ENCODE data around the gene SFTPD. TPM values are rescaled to one million over a fixed set of nuclear protein-coding genes. Genes with fewer than 3 reads are reported as not detected.
"Not testable (repeated sequence)": the region's sequence is repeated elsewhere in the genome, so short reads cannot be mapped to it uniquely, and the experiment has no call there.

Gene SFTPD
- total RNA-seq (ENCODE audit: insufficient read depth, low replicate concordance), result not detected

DNA sequence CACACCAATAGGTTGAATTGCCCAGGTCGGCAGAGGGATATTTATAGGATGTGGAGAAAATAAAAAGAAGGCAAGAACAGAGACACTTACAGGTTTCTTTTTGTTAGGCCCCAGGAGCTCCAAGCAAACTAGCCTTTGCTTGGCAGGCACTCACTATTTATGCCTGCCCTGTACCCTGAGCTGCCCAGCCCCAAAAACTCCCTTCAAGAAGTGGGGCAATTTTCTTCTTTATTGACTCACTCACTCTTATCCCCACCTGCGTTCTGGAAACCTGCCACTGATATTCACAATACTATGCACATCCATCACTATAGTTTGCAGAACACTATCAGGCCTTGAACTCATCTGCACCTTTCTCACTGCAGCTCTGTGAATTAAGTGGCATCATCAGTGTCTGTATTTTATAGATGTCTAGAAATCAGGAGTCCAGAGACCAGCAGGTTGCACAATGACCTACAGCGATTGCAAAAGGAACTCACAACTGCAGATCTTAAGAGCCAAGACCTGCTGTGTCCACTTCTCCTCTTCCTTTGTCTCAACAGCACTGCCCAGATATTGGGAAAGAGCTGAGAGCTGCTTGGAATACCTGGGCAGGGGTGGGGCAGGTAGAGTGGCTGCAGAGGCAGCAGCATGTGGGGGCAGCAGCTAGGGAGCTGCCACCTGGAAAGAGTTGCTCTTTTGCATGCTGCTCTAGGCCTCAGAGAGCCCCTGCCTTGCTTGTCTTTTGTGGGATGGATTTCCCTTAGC, at the start of gene SFTPD:
Gene SFTPD, minus strand, starts transcription at position 130 of the 747 bp plus-strand sequence. CDS start 2,446 bp downstream, outside the sequence.
- DNase-seq (ENCODE audit: low spot score), result no peak

DNA sequence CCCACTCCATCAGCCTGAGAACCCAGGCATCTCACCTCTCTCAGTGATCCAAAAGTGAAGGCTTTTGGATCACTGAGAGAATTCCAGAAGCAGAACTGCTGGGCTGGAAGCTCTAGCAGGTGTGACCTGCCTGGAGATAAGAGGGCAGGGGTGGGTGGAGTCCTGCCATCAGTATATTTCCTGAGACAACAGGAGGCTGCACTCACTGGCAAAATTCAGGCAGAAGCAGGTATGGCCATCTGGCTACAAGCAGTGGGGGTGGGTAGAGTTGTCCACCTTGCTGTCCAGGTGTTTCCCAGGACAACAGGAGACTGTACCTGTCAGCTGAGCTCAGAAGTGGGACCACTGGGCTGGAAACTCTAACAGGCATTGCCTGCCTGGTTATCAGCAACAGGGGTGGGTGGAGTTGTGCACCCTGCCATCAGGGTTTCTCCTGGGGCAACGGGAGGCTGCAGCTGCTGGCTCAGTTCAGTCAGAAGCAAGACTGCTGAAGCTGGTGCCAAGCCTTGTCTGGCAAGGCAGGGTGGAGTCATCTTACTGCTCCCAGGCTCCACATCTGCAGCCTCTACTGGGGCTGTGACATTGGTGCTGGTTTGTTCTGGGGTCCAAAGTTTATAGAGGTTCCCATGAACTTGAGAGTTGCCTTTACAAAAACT, 47.2 kb upstream of the SFTPD start:
- no peak for DNase-seq (ENCODE audit: low spot score)

DNA sequence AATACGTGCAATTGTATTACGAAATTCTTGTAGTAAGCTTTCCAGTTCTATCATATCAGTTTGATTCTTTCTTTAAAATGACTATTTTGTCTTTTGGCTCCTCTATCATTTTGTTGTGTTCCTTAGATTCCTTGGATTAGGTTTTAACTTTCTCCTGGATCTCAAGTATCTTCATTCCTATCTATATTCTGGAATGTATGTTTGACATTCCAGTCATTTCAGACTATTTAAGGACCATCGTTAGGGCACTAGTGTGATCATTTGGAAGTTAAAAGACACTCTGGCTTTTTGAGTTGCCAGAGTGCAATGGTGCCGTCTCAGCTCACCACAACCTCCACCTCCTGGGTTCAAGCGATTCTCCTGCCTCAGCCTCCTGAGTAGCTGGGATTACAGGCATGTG, 45.7 kb upstream of the SFTPD start:
- DNase-seq (ENCODE audit: low spot score), result no peak

DNA sequence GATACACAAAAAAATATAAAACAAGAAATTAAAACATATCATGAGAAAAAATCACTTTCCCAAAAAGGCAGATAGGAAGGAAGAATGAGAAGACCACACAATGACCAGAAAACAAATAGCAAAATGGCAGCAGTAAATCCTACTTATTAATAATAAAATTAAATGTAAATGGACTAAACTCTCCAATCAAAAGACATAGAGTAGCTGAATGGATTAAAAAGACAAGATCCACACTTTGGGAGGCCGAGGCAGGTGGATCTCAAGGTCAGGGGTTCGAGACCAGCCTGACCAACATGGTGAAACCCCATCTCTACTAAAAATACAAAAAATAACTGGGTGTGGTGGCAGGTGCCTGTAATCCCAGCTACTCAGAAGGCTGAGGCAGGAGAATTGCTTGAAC, 39.3 kb upstream of the SFTPD start:
- not testable (repeated sequence) for DNase-seq (ENCODE audit: low spot score)

DNA sequence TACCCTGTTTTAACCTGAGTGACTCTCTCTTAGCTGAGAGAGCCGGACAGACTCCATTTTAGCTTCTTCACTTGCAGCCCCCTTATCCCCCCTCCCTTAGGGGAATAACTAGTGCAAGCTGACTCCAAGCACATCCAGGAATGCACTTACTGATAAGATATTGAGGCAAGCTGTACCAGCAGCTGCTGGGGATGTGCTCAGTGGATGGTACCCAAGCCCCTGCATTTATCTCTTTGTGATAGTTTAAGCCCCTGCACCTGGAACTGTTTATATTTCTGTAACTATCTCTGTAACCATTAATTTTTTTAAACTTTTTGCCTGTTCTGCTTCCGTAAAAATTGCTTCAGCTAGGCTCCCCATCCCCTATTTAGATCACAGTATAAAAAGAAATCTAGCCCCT, 37.8 kb upstream of the SFTPD start:
- peak; percentile 63 for DNase-seq (ENCODE audit: low spot score)

DNA sequence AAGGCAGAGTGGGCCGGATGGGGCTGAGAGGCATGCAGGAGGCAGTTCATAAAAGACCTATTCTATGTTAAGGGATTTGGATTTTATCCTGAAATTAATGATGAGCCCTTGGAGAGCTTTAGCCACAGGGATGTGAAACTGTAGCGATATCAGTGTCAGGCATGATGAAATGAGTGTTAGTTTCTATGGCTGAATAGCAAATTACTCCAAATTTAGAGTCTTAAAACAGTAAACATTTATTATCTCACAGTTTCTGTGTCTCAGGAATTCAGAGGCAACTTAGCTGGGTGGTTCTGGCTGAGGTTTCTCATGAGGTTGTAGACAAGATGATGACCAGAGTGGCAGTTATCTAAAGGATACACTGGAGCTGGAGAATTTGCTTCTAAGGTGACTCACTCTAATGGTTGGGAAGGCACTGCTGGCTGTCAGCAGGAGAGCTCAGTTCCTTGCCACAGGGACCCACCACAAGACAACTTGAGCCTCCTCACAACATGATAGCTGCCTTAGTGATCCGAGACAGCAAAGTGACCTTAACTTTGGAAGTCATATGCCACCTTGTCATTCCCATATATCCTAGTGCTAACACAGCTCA, 36.7 kb upstream of the SFTPD start:
- DNase-seq (ENCODE audit: low spot score), result peak; percentile 29

DNA sequence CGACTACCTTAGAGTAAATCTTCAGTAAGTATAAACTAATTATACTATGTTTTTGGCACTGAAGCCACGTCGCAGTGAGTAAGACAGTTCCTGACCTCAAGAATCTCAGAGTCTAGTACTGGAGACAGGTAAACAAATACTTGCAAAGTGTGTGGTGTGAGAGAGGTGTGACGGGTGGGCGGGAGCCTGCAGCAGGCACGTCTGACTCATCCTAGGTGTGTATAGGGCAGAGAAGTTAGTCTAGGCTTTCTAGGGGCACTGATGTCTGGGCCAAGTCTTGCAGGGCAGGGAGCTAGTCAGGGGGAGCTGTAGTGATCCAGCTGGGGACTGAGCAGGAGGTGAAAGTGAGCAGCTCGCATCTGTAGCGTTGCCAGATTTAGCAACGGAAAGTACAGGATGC, 35.9 kb upstream of the SFTPD start:
- no peak for DNase-seq (ENCODE audit: low spot score)

DNA sequence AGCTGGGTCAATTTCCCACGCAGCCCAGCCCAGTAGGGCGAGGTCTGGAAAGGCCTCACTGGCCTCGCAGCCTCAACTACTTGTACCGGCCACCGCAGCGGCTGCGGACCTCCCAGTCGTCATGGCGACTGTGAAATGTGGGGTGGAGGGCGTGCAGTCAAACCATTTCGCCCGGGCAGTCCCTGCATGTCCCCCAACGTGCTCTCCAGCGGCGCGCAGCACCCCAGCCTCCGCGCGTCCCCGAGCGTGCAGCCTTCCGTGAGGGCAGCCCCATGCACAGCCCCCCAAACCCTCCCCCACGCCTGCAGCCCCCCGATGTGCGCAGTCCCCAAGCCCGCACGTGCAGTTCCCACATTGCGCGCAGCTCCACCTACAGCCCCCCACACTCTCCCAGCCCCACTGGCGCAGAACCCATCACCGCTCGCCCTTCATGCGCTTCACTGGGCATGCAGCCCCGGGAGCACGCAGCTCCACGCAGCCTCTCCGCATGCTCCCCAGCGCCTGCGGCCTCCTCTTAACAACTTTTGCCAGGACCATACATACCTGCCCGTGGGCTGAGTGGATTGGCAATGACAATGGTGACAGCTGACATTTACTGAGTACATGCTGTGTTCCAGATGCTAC, 34.5 kb upstream of the SFTPD start:
- DNase-seq (ENCODE audit: low spot score), result no peak

DNA sequence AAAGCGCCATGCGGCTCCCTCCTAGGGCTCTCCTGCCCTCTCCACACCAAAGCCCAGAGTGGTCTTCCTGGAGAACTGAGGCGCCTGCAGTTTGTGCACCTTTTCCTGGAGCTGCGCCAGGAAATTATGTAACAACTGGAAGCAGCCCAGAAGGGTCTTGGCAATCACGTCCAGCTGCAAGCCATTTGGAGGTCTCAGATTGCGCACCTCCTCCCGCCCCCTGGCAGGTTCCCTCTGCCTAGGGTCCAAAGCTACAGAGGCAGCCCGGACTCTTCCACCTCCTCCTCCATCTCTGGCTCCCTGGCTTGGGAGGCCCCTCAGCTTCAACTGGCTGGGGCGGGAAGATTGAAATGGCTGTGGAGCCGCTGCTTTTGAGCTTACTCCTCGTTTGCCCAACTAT, 34.0 kb upstream of the SFTPD start:
- DNase-seq (ENCODE audit: low spot score), result no peak

DNA sequence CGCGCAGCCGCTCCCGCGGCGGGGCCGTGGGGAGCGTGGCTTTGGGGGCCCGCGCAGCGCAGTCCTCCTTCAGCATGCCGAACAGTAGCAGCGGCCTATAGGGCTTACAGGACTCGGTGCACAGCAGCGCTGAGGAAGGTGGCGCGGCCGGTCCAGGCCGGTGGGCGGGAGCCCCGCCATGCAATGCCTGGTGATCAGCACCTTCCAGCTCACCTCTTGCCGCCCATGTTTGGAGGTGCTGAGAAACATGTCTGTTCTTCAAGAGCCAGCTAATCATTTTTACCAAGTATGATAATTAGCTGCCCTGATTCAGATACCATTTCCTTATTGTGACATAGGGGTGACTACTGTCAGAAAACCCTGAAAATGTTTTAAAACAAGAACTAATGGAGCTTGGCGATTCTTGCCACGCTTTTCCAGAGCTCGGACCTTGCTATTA, 33.5 kb upstream of the SFTPD start:
- no peak for DNase-seq (ENCODE audit: low spot score)

DNA sequence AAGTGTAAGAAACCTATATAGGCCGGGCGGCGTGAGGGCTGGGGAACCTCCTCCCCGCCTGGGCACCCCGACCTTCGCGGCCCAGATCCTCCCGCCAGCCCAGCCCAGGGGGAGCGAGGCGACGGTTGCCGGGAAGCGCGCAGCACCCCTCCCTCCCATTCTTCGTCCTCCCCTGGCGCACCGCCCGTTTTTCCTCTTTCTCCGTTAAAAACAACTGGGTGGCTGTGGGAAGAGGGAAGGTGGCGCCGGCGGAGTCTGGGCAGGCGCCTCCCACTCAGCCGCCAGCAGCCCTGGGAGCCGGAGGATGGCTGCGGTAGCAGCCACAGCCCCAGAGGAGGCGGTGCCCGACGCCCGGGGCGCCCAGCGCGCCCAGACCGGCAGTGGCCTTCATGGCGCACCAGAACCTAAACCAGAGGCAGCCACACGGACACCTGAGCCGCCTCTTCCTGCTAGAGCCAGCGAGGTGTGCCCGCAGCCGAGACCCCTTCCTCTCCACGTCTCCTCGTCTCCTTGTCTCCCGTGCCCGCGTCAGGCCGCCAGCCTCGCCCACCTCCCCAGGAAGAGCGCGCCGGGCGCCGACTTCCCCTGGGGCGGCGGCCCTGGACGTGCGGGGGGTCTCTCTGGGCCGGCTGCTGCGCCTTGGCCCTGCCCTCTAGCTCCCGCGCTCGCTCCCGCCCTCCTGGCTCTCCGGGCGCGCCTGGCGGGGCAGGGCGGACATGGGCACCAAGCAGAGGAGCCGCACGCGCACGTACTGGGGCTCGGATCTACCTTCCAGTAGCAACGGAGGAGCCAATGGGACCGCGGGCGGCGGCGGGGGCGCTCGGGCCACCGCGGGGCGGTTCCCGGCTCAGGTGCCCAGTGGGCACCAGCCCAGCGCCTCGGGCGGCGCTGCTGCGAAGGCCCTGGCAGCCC, 32.8 kb upstream of the SFTPD start:
- DNase-seq (ENCODE audit: low spot score), result peak; percentile 85

DNA sequence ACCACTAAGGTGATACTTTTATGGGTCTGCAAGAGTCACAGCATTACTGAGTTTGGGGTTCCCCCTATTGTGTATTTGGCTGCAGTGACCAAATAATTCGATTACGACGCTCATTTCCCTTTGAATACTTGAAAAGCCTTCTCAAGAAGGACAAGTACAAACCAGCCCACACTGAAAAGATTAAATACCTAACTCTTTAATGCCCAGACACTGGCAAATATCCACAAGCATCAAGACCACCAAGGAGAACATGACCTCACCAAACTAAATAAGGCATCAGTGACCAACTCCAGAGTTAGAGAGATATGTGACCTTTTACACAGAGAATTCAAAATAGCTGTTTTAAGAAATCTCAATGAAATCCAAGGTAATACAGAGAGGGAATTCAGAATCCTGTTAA, 31.8 kb upstream of the SFTPD start:
- peak; percentile 39 for DNase-seq (ENCODE audit: low spot score)

DNA sequence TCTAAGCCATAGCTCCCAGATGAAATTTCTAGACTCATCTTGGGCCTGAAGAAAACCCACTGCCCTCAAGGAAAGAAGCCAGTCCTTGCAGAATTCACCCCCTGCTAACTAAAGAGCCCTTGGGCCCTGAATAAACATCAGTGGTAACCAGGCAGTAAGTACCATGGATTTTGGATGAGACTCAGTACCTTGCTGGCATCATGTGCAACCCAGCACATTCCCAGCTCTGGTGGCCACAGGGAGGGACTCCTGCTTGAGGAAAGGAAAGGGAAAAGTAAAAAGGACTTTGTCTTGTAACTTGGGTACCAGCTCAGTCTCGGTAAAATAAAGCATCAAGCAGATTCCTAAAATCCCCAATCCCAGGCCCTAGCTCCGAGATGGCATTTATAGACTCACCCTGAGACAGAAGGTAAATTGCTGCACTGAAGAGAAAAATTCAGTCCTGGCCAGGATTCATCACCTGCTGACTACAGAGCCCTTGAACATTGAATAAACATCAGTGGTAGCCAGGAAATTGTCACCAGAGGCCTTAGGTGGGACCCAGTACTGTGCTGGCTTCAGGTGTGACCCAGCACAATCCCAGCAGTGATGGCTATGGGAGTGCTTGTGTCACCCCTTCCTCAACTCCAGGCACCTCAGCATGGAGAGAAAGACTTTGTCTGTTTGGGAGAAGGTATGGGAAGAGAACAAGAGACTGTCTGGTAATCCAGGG, 31.2 kb upstream of the SFTPD start:
- no peak for DNase-seq (ENCODE audit: low spot score)

DNA sequence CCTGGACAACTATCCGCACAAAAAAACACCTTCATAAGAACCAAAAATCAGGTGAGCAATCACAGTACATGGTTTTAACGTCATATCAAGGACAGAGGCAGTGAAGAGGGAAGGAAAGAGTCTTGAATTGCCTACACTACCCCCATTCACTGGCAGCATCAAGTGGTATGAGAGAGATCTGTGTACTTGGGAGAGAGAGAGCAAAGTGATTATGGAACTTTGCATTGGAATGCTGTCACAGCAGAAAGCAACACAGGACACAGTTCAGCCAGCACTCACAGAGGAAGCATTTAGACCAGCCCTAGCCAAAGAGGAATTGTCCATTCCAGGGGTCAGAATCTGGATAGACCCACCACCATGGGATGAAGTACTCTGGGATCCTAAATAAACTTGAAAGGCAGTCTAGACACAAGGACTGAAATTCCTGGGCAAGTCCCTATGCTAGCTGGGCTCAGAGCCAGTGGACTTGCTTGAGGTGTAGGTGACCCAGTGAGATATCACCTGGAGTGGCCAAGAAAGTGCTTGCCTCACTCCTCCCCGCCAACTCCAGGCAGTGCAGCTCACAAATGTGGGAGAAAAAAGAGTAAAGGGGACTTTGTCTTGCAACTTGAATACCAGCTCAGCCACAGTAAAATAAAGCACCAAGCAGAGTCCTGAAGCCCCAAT, 30.5 kb upstream of the SFTPD start:
- DNase-seq (ENCODE audit: low spot score), result no peak

DNA sequence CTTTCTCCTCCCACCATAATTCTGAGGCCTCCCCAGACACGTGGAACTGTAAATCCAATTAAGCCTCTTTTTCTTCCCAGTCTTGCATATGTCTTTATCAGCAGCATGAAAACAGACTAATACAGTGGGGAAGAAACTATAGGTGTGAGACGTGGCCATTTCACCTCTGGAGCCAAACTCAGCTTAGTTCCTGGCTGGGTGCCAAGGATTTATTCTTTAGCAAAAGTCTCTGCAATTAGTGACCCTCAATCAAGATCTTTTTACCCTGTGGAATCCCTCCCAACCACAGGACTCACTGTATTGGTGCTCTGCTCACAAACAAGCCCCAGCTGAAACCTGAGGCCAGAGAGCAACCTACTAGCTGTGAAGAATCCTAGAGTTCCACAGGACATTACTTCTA, 28.1 kb upstream of the SFTPD start:
- no peak for DNase-seq (ENCODE audit: low spot score)

DNA sequence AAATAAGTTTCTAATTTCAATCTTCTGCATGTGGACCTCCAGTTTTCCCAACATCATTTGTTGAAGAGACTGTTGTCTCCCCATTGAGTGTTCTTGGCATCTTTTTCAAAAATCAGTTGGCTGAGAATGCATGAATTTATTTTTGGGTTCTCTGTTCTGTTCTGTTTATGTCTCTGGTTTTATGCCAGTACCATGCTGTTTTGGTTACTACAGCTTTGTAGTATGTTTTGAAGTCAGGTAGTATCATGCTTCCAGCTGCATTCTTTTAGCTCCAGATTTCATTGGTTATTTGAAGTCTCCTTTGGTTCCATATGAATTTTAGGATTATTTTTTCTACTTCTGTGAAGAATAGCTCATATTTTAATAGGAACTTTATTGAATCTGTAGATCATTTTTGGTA, 21.2 kb upstream of the SFTPD start:
- DNase-seq (ENCODE audit: low spot score), result no peak

DNA sequence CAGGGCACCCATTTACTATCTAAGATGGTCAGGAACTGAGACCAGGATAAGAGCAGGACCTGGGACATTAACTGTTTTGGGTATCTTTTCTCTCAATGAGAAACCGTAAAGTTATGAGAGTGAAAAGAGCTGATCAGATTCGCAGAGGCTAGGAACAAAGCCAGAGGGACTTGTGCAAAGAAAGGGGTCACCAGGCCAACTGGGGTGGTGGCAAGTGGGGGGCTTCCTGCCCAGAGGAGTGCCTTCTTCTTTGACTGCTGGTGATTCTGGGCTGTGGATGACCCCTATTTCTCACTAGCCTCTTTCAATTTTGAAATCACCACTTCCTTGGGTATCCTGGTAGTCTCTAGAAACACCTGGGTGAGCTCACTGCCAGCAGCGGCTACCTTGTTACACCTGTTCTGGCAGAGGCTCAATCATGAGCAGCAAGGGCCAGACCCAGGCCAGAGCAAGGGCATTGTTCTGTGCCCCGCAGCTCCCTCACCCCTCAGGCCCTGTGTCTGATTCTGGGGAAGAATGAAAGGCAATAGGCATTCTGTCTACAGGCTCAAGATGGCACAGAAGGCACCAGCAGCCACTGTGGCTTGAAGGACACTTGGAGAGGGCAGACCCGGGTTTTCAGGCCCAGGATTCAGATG, 999 bp downstream of the SFTPD start:
- DNase-seq (ENCODE audit: low spot score), result no peak

DNA sequence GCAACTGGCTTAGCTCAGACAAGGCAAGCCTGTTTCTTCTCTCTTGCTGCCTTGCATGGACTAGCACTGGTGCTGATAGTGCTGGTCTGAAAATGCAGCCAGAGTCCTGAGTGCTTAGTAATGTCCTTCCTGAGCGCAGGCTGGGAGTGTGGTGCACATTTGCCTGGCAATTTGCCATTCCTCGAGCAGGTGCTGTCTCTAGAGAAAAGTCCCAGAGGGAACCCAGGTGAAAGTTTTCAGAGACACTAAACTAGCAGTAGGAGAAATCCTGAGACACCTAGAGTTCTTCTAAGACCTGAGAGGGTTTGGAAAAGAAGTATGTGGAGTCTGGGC, 1.9 kb downstream of the SFTPD start:
- DNase-seq (ENCODE audit: low spot score), result no peak

DNA sequence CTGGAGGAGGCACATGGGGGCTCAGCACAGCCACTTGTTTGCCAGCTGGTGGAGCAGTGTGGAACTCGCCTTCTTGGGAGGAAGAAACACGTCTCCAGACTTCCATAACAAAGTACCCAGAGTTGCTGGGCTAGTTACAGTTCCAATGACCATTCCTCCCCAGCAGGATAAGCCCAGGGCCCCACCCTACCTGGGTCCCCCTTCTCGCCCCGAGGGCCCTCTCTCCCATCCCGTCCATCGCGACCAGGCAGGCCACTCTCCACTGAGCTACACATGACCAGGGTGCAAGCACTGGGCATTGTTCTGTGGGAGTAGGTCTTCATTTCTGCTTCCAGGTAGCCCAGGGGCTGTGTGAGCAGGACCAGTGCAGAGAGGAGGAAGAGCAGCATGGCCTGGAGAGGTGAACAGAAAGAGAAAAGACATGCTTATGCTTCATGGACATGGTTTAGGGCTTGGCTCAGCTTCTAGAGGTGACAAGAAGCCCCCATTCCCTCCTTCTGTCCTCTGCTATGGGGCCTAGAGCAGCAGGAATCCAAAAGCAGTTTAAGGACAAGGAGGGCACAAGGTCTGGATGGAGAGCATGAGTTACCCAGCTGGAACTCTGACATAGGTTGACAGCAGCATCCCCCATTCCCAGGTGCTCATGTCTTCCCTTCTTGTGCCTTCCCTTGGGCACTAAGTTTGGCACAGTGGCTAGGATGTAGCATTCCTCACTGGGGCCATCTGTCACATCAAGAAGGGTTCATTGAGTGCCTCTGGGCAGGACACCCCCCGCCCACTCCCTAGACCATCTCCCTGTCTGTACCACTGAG, 2.4 kb downstream of the SFTPD start:
- no peak for DNase-seq (ENCODE audit: low spot score)
